ENCODE measurements around the gene LANCL2.

The LANCL2 gene

GRCh38 chr7:55435466-55435865, 70.3 kb downstream of the LANCL2 start:
- no CpG with 5 or more reads among the region's 10 CpGs for WGBS, 2 donors (ENCODE audit: extremely low coverage in 2 of 2, insufficient read length in 2 of 2, insufficient replicate concordance in 1 of 2)

GRCh38 chr7:55436457-55436856, 71.3 kb downstream of the LANCL2 start:
- no peak overlapping the region for H3K4me3 ChIP-seq (ENCODE audit: low read length in 2 of 2)
- no peak overlapping the region for H2AK5ac ChIP-seq (ENCODE audit: low read depth, low read length)
- no peak overlapping the region for H4K8ac ChIP-seq (ENCODE audit: low read depth, low read length)
- no peak overlapping the region for H2BK5ac ChIP-seq (ENCODE audit: low read length)
- no peak overlapping the region for H3K4me2 ChIP-seq (ENCODE audit: insufficient read depth, low read length, poor library complexity, severe bottlenecking)
- peaks cover 10 to 12% of the 10 kb centered on the region in 2 donors for H3K4me1 ChIP-seq (ENCODE audit: control insufficient read depth in 2 of 2, insufficient read depth in 1 of 2, low read depth in 1 of 2, low read length in 2 of 2)
- H3K36me3 ChIP-seq (replicated peaks in 1 of 2; ENCODE audit: control insufficient read depth in 2 of 2, insufficient read depth in 2 of 2, low read length in 2 of 2) = peaks cover 0 to 6% of the 10 kb centered on the region in 2 donors
- no peaks in the 10 kb centered on the region for H3K79me1 ChIP-seq (ENCODE audit: low read depth, low read length)
- H3K9me3 ChIP-seq (replicated peaks in 1 of 2; ENCODE audit: control insufficient read depth in 2 of 2, insufficient read depth in 1 of 2, low read depth in 1 of 2, low read length in 2 of 2) = no peaks in the 10 kb centered on the region
- WGBS, 2 donors (ENCODE audit: extremely low coverage in 2 of 2, insufficient read length in 2 of 2, insufficient replicate concordance in 1 of 2) = no CpG with 5 or more reads among the region's 10 CpGs
- H3K18ac ChIP-seq (ENCODE audit: low read length) = no peak overlapping the region
- H3K27ac ChIP-seq (replicated peaks; ENCODE audit: low read length) = no peak overlapping the region
- H2BK12ac ChIP-seq (ENCODE audit: low read length) = no peak overlapping the region
- H2AFZ ChIP-seq (ENCODE audit: low read length) = no peak overlapping the region
- H3K4ac ChIP-seq (ENCODE audit: low read length) = no peak overlapping the region
- H3K23ac ChIP-seq (ENCODE audit: low read depth, low read length, poor library complexity) = peak overlapping the region; percentile 56
- no peak overlapping the region for H3K9ac ChIP-seq (ENCODE audit: low read depth, low read length, poor library complexity)
- DNase-seq (ENCODE audit: low spot score) = no peak
- no peaks in the 10 kb centered on the region for H3K27me3 ChIP-seq (ENCODE audit: control insufficient read depth in 3 of 3, insufficient read depth in 3 of 3, low read depth in 1 of 3, low read length in 3 of 3)
- no peak overlapping the region for H2BK120ac ChIP-seq (ENCODE audit: low read depth, low read length)
- no peak overlapping the region for H3K14ac ChIP-seq (ENCODE audit: low read length)
- peak overlapping the region; percentile 5 for H4K91ac ChIP-seq (ENCODE audit: low read depth, low read length, poor library complexity)
- H2BK15ac ChIP-seq (ENCODE audit: low read length) = no peak overlapping the region

More at GRCh38 chr7:55435466-55435865, 70.3 kb downstream of the LANCL2 start:
- Histone ChIP-seq H3K9ac (ENCODE audit: low read depth, low read length, poor library complexity) (no peak overlapping the region), H2BK5ac (ENCODE audit: low read length) (no peak overlapping the region), H3K79me1 (ENCODE audit: low read depth, low read length) (no peaks in the 10 kb centered on the region), H2BK15ac (ENCODE audit: low read length) (no peak overlapping the region), H2BK12ac (ENCODE audit: low read length) (no peak overlapping the region), H4K8ac (ENCODE audit: low read depth, low read length) (no peak overlapping the region), H2AK5ac (ENCODE audit: low read depth, low read length) (no peak overlapping the region), H3K4me3 (ENCODE audit: low read length in 2 of 2) (no peak overlapping the region), H3K23ac (ENCODE audit: low read depth, low read length, poor library complexity) (no peak overlapping the region), H3K9me3 (replicated peaks in 1 of 2; ENCODE audit: control insufficient read depth in 2 of 2, insufficient read depth in 1 of 2, low read depth in 1 of 2, low read length in 2 of 2) (no peaks in the 10 kb centered on the region), H3K27ac (replicated peaks; ENCODE audit: low read length) (no peak overlapping the region), H2BK120ac (ENCODE audit: low read depth, low read length) (no peak overlapping the region), H4K91ac (ENCODE audit: low read depth, low read length, poor library complexity) (no peak overlapping the region), H2AFZ (ENCODE audit: low read length) (no peak overlapping the region), H3K27me3 (ENCODE audit: control insufficient read depth in 3 of 3, insufficient read depth in 3 of 3, low read depth in 1 of 3, low read length in 3 of 3) (no peaks in the 10 kb centered on the region), H3K36me3 (replicated peaks in 1 of 2; ENCODE audit: control insufficient read depth in 2 of 2, insufficient read depth in 2 of 2, low read length in 2 of 2) (peaks cover 0 to 12% of the 10 kb centered on the region in 2 donors), H3K4me1 (ENCODE audit: control insufficient read depth in 2 of 2, insufficient read depth in 1 of 2, low read depth in 1 of 2, low read length in 2 of 2) (peaks cover 10 to 12% of the 10 kb centered on the region in 2 donors), H3K4me2 (ENCODE audit: insufficient read depth, low read length, poor library complexity, severe bottlenecking) (no peak overlapping the region), H3K14ac (ENCODE audit: low read length) (no peak overlapping the region), H3K18ac (ENCODE audit: low read length) (no peak overlapping the region), H3K4ac (ENCODE audit: low read length) (no peak overlapping the region)
- DNase-seq (ENCODE audit: low spot score) = no peak

GRCh38 chr7:55437375-55437774, 72.2 kb downstream of the LANCL2 start:
- H3K4ac ChIP-seq (ENCODE audit: low read length) = no peak overlapping the region
- H3K27ac ChIP-seq (replicated peaks; ENCODE audit: low read length) = no peak overlapping the region
- no peak overlapping the region for H3K4me3 ChIP-seq (ENCODE audit: low read length in 2 of 2)
- peaks cover 0 to 2% of the 10 kb centered on the region in 2 donors for H3K36me3 ChIP-seq (replicated peaks in 1 of 2; ENCODE audit: control insufficient read depth in 2 of 2, insufficient read depth in 2 of 2, low read length in 2 of 2)
- WGBS, 2 donors (ENCODE audit: extremely low coverage in 2 of 2, insufficient read length in 2 of 2, insufficient replicate concordance in 1 of 2) = no CpG with 5 or more reads among the region's 1 CpG
- H2AFZ ChIP-seq (ENCODE audit: low read length) = no peak overlapping the region
- no peak overlapping the region for H2BK5ac ChIP-seq (ENCODE audit: low read length)
- no peak overlapping the region for H4K8ac ChIP-seq (ENCODE audit: low read depth, low read length)
- H3K14ac ChIP-seq (ENCODE audit: low read length) = no peak overlapping the region
- H3K23ac ChIP-seq (ENCODE audit: low read depth, low read length, poor library complexity) = no peak overlapping the region
- no peak overlapping the region for H3K4me2 ChIP-seq (ENCODE audit: insufficient read depth, low read length, poor library complexity, severe bottlenecking)
- H3K79me1 ChIP-seq (ENCODE audit: low read depth, low read length) = no peaks in the 10 kb centered on the region
- no peaks in the 10 kb centered on the region for H3K27me3 ChIP-seq (ENCODE audit: control insufficient read depth in 3 of 3, insufficient read depth in 3 of 3, low read depth in 1 of 3, low read length in 3 of 3)
- DNase-seq (ENCODE audit: low spot score) = no peak
- H2BK120ac ChIP-seq (ENCODE audit: low read depth, low read length) = no peak overlapping the region
- no peak overlapping the region for H3K18ac ChIP-seq (ENCODE audit: low read length)
- no peak overlapping the region for H2BK15ac ChIP-seq (ENCODE audit: low read length)
- H4K91ac ChIP-seq (ENCODE audit: low read depth, low read length, poor library complexity) = no peak overlapping the region
- no peak overlapping the region for H3K9ac ChIP-seq (ENCODE audit: low read depth, low read length, poor library complexity)
- H3K9me3 ChIP-seq (replicated peaks in 1 of 2; ENCODE audit: control insufficient read depth in 2 of 2, insufficient read depth in 1 of 2, low read depth in 1 of 2, low read length in 2 of 2) = no peaks in the 10 kb centered on the region
- no peak overlapping the region for H2BK12ac ChIP-seq (ENCODE audit: low read length)
- H2AK5ac ChIP-seq (ENCODE audit: low read depth, low read length) = no peak overlapping the region
- H3K4me1 ChIP-seq (ENCODE audit: control insufficient read depth in 2 of 2, insufficient read depth in 1 of 2, low read depth in 1 of 2, low read length in 2 of 2) = peaks cover 10 to 12% of the 10 kb centered on the region in 2 donors

- H2AK5ac ChIP-seq (ENCODE audit: low read depth, low read length) = peak overlapping the region; percentile 60
- H4K8ac ChIP-seq (ENCODE audit: low read depth, low read length) = no peak overlapping the region
- H3K9ac ChIP-seq (ENCODE audit: low read depth, low read length, poor library complexity) = no peak overlapping the region
- H3K27me3 ChIP-seq (ENCODE audit: control insufficient read depth in 3 of 3, insufficient read depth in 3 of 3, low read depth in 1 of 3, low read length in 3 of 3) = no peaks in the 10 kb centered on the region
- H3K36me3 ChIP-seq (replicated peaks in 1 of 2; ENCODE audit: control insufficient read depth in 2 of 2, insufficient read depth in 2 of 2, low read length in 2 of 2) = no peaks in the 10 kb centered on the region
- H3K4ac ChIP-seq (ENCODE audit: low read length) = no peak overlapping the region
- H3K79me1 ChIP-seq (ENCODE audit: low read depth, low read length) = no peaks in the 10 kb centered on the region
- peak overlapping the region; percentile 74 for H3K18ac ChIP-seq (ENCODE audit: low read length)
- H3K27ac ChIP-seq (replicated peaks; ENCODE audit: low read length) = no peak overlapping the region
- no peak overlapping the region for H2BK5ac ChIP-seq (ENCODE audit: low read length)
- no peak overlapping the region for H2BK12ac ChIP-seq (ENCODE audit: low read length)
- DNase-seq (ENCODE audit: low spot score) = no peak
- H3K23ac ChIP-seq (ENCODE audit: low read depth, low read length, poor library complexity) = no peak overlapping the region
- H3K9me3 ChIP-seq (replicated peaks in 1 of 2; ENCODE audit: control insufficient read depth in 2 of 2, insufficient read depth in 1 of 2, low read depth in 1 of 2, low read length in 2 of 2) = no peaks in the 10 kb centered on the region
- H3K4me3 ChIP-seq (ENCODE audit: low read length in 2 of 2) = no peak overlapping the region
- H2BK120ac ChIP-seq (ENCODE audit: low read depth, low read length) = peak overlapping the region; percentile 48
- no CpG with 5 or more reads among the region's 13 CpGs for WGBS, 2 donors (ENCODE audit: extremely low coverage in 2 of 2, insufficient read length in 2 of 2, insufficient replicate concordance in 1 of 2)
- no peak overlapping the region for H2BK15ac ChIP-seq (ENCODE audit: low read length)
- no peak overlapping the region for H4K91ac ChIP-seq (ENCODE audit: low read depth, low read length, poor library complexity)
- H3K4me1 ChIP-seq (ENCODE audit: control insufficient read depth in 2 of 2, insufficient read depth in 1 of 2, low read depth in 1 of 2, low read length in 2 of 2) = peaks cover 10 to 12% of the 10 kb centered on the region in 2 donors
- H3K14ac ChIP-seq (ENCODE audit: low read length) = no peak overlapping the region
- H3K4me2 ChIP-seq (ENCODE audit: insufficient read depth, low read length, poor library complexity, severe bottlenecking) = no peak overlapping the region
- H2AFZ ChIP-seq (ENCODE audit: low read length) = no peak overlapping the region
Measured at GRCh38 chr7:55438085-55438756, 73.1 kb downstream of the LANCL2 start.

All from neuronal stem cell (in vitro differentiated cells).